Endodermal cell (in vitro differentiated cells): ENCODE data around the gene ZSCAN31. TPM values are rescaled to one million over a fixed set of nuclear protein-coding genes. Genes with fewer than 3 reads are reported as not detected.
"Not testable (repeated sequence)": the region's sequence is repeated elsewhere in the genome, so short reads cannot be mapped to it uniquely, and the experiment has no call there.

ENCODE experiments used
- DNase-seq: peaks from one replicate; pipeline ENCODE4 v3.0.0-alpha.2; 2017
- H3K27ac ChIP-seq: 2 replicates; pipeline ENCODE4 v1.5.1; 2013; ENCODE audit warnings: mild to moderate bottlenecking, low read depth, low read length, moderate library complexity
- H3K27me3 ChIP-seq: 2 replicates; pipeline ENCODE4 v1.6.1; 2013; ENCODE audit warnings: mild to moderate bottlenecking, low read length, moderate library complexity; ENCODE audit not compliant: insufficient read depth, control insufficient read depth, poor library complexity, severe bottlenecking
- H3K36me3 ChIP-seq: 2 replicates; pipeline ENCODE4 v1.7.0; 2013; ENCODE audit warnings: mild to moderate bottlenecking, low read length, moderate library complexity; ENCODE audit not compliant: control insufficient read depth, insufficient read depth
- H3K4me1 ChIP-seq: one replicate; pipeline ENCODE4 v1.7.0; 2013; ENCODE audit warnings: low read length; ENCODE audit not compliant: control insufficient read depth, insufficient read depth
- H3K4me3 ChIP-seq: 2 replicates; pipeline ENCODE4 v1.5.1; 2013; ENCODE audit warnings: mild to moderate bottlenecking, low read length, moderate library complexity
- H3K9ac ChIP-seq: 2 replicates; pipeline ENCODE4 v1.6.1; 2013; ENCODE audit warnings: mild to moderate bottlenecking, low read length, moderate library complexity; ENCODE audit not compliant: poor library complexity, severe bottlenecking; ENCODE audit errors: extremely low read depth
- H3K9me3 ChIP-seq: 2 replicates; pipeline ENCODE4 v1.6.1; 2013; ENCODE audit warnings: mild to moderate bottlenecking, low read length, moderate library complexity; ENCODE audit not compliant: control insufficient read depth
- H3K27ac Mint-ChIP-seq: 2 replicates; pipeline ENCODE4 v1.8.0; 2020; ENCODE audit warnings: mixed read lengths
- H3K27me3 Mint-ChIP-seq: 2 replicates; pipeline ENCODE4 v1.8.0; 2021; ENCODE audit warnings: mild to moderate bottlenecking, mixed read lengths; ENCODE audit not compliant: insufficient read depth
- H3K36me3 Mint-ChIP-seq: 2 replicates; pipeline ENCODE4 v1.8.0; 2020; ENCODE audit warnings: low read depth, mixed read lengths
- H3K4me1 Mint-ChIP-seq: 2 replicates; pipeline ENCODE4 v1.8.0; 2020; ENCODE audit warnings: mixed read lengths
- H3K4me3 Mint-ChIP-seq: 2 replicates; pipeline ENCODE4 v1.8.0; 2020; ENCODE audit warnings: mild to moderate bottlenecking, moderate library complexity, mixed read lengths
- H3K9me3 Mint-ChIP-seq: 2 replicates; pipeline ENCODE4 v1.8.0; 2020; ENCODE audit warnings: mild to moderate bottlenecking, mixed read lengths
- CTCF ChIP-seq: fragments of 200-600 bp; sonication (generic); conservative IDR thresholded peaks from 2 replicates; pipeline ENCODE4 v1.5.0; 2021; ENCODE audit warnings: antibody characterized with exemption, mild to moderate bottlenecking
- whole genome bisulfite sequencing, 2 experiments: methylation state at CpG; one replicate each; pipeline versions ENCODE4 v1.1.5 to v1.1.7; 2013; ENCODE audit warnings: missing lambda C conversion rate in 2 of 2, mixed read lengths in 1 of 2; ENCODE audit not compliant: insufficient coverage in 1 of 2, insufficient read length in 1 of 2; 5-methylcytosine and 5-hydroxymethylcytosine counted together
- total RNA-seq, 2 donors: library from RNA; stranded (reverse); fragmentation: NEBNext Ultra II Directional in 1 of 2; extraction: Animal tissue kit (Norgen Biotek cat#: 25700) in 1 of 2; gene quantifications; 2 replicates in 1 of 2; 3 replicates in 1 of 2; pipeline ENCODE4 v1.2.1, GENCODE V29; 2021

Gene ZSCAN31
- total RNA-seq, 2 donors from 2014 or later: 1.7 to 4.7 TPM

DNA sequence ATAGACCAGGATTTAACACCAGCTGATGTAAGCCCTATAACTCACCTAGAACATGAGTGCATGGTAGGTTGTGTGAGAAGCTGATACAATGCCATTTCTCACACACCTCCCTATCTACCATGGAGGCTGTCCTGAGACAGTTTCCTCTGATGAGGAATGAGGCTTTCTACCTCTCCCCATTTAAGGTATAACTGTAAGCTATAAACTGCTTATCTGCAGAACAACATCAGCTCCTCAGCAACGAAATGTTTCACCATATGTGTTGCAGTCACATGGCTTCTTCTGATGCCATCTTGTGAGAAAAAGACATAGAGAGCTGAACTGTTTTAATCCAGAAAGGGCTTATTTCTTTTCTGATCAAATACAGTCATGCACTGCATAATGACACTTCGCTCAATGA lies 34.5 kb upstream of the ZSCAN31 start:
- TF ChIP-seq CTCF: no peak
- Mint-ChIP-seq H3K4me3 (no peak overlapping the region), H3K9me3 (no peaks in the 10 kb centered on the region), H3K4me1 (no peaks in the 10 kb centered on the region), H3K27ac (no peak overlapping the region), H3K27me3 (no peaks in the 10 kb centered on the region), H3K36me3 (peaks cover 25% of the 10 kb centered on the region)
- no peak overlapping the region for H3K4me3 ChIP-seq
- H3K9ac ChIP-seq: no peak overlapping the region
- H3K27me3 ChIP-seq: no peaks in the 10 kb centered on the region
- peaks cover 17% of the 10 kb centered on the region for H3K36me3 ChIP-seq
- WGBS, 2 experiments: 92 to 97% methylated on average over 2 of the region's 2 CpGs
- no peaks in the 10 kb centered on the region for H3K4me1 ChIP-seq
- H3K27ac ChIP-seq: no peak overlapping the region
- no peaks in the 10 kb centered on the region for H3K9me3 ChIP-seq
- DNase-seq: no peak

- WGBS, 2 experiments: 95 to 100% methylated on average over 3 of the region's 3 CpGs
- H3K36me3 Mint-ChIP-seq: peaks cover 33% of the 10 kb centered on the region
- H3K4me3 ChIP-seq: no peak overlapping the region
- H3K27me3 ChIP-seq: no peaks in the 10 kb centered on the region
- no peak for DNase-seq
- H3K27ac Mint-ChIP-seq: no peak overlapping the region
- peaks cover 23% of the 10 kb centered on the region for H3K36me3 ChIP-seq
- no peaks in the 10 kb centered on the region for H3K4me1 ChIP-seq
- no peaks in the 10 kb centered on the region for H3K9me3 ChIP-seq
- H3K27ac ChIP-seq: no peak overlapping the region
- no peak overlapping the region for H3K4me3 Mint-ChIP-seq
- no peaks in the 10 kb centered on the region for H3K27me3 Mint-ChIP-seq
- no peak overlapping the region for H3K9ac ChIP-seq
- no peak for TF ChIP-seq CTCF
- no peaks in the 10 kb centered on the region for H3K9me3 Mint-ChIP-seq
- no peaks in the 10 kb centered on the region for H3K4me1 Mint-ChIP-seq
These were observed 33.5 kb upstream of the ZSCAN31 start for GRCh38 chr6:28369463-28369862.

- no peaks in the 10 kb centered on the region for H3K9me3 ChIP-seq
- no peak overlapping the region for H3K4me3 Mint-ChIP-seq
- no peaks in the 10 kb centered on the region for H3K9me3 Mint-ChIP-seq
- no peak for TF ChIP-seq CTCF
- no peak overlapping the region for H3K4me3 ChIP-seq
- no peak overlapping the region for H3K27ac ChIP-seq
- H3K4me1 Mint-ChIP-seq: no peaks in the 10 kb centered on the region
- H3K36me3 Mint-ChIP-seq: peaks cover 42% of the 10 kb centered on the region
- DNase-seq: no peak
- 80 to 91% methylated on average over 1 to 4 of the region's 4 CpGs for WGBS, 2 experiments
- no peaks in the 10 kb centered on the region for H3K27me3 ChIP-seq
- no peak overlapping the region for H3K9ac ChIP-seq
- no peaks in the 10 kb centered on the region for H3K27me3 Mint-ChIP-seq
- H3K36me3 ChIP-seq: peaks cover 24% of the 10 kb centered on the region
- no peak overlapping the region for H3K27ac Mint-ChIP-seq
- no peaks in the 10 kb centered on the region for H3K4me1 ChIP-seq
These were observed 32.6 kb upstream of the ZSCAN31 start for GRCh38 chr6:28368522-28368921.

DNA sequence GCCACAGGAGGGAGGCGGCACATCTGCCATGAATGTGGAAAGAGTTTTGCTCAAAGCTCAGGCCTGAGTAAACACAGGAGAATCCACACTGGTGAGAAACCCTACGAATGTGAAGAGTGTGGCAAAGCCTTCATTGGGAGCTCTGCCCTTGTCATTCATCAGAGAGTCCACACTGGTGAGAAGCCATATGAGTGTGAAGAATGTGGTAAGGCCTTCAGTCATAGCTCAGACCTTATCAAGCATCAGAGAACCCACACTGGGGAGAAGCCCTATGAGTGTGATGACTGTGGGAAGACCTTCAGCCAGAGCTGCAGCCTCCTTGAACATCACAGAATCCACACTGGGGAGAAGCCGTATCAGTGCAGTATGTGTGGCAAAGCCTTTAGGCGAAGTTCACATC lies 29.6 kb upstream of the ZSCAN31 start:
- WGBS, 2 experiments: 93% methylated on average over 4 of the region's 4 CpGs
- peaks cover 63% of the 10 kb centered on the region for H3K36me3 Mint-ChIP-seq
- not testable (repeated sequence) for H3K9me3 Mint-ChIP-seq, H3K9me3 ChIP-seq, H3K27me3 ChIP-seq, H3K4me3 ChIP-seq, H3K4me3 Mint-ChIP-seq, H3K4me1 Mint-ChIP-seq, H3K27ac ChIP-seq, DNase-seq, H3K27ac Mint-ChIP-seq, H3K27me3 Mint-ChIP-seq, H3K9ac ChIP-seq, H3K4me1 ChIP-seq
- H3K36me3 ChIP-seq: peaks cover 41% of the 10 kb centered on the region
